H1 (cell line): Measurements from ENCODE around the gene RPS19.

ENCODE experiments used
- BACH1 ChIP-seq: IDR thresholded peaks from 2 replicates; pipeline ENCODE4 v1.6.1; 2012; ENCODE audit warnings: low read length, improper control_type of control experiment
- CBX8 ChIP-seq: fragments of 300-800, 300-1000 bp; sonication (generic); IDR thresholded peaks from 2 replicates; pipeline ENCODE4 v1.7.1; 2016; ENCODE audit warnings: low read depth, low read length, borderline replicate concordance
- CEBPB ChIP-seq: IDR thresholded peaks from 2 replicates; pipeline ENCODE4 v1.6.1; 2012; ENCODE audit warnings: low read depth, low read length
- EGR1 ChIP-seq: IDR thresholded peaks from 2 replicates; pipeline ENCODE4 v1.6.1; 2011; ENCODE audit warnings: low read depth, low read length, borderline replicate concordance
- EP300 ChIP-seq, 2 experiments: IDR thresholded peaks; 1 replicate in 1 of 2; 2 replicates in 1 of 2; pipeline ENCODE4 v1.6.1; 2011 to 2012; ENCODE audit warnings: low read depth in 2 of 2, low read length in 2 of 2, mild to moderate bottlenecking in 2 of 2, borderline replicate concordance in 1 of 2, inconsistent platforms in 1 of 2, moderate library complexity in 1 of 2
- GABPA ChIP-seq: IDR thresholded peaks from 2 replicates; pipeline ENCODE4 v1.6.1; 2011; ENCODE audit warnings: mild to moderate bottlenecking, low read length, moderate library complexity, borderline replicate concordance; ENCODE audit not compliant: insufficient read depth
- JUN ChIP-seq: IDR thresholded peaks from 2 replicates; pipeline ENCODE4 v1.6.1; 2011; ENCODE audit warnings: low read depth, mild to moderate bottlenecking, improper control_type of control experiment, low read length
- POLR2A ChIP-seq, 2 experiments: IDR thresholded peaks; 1 replicate in 1 of 2; 2 replicates in 1 of 2; pipeline ENCODE4 v1.6.1; 2011; ENCODE audit warnings: low read depth in 2 of 2, low read length in 2 of 2, mild to moderate bottlenecking in 2 of 2; ENCODE audit errors: control extremely low read depth in 1 of 2
- RAD21 ChIP-seq, 2 experiments: IDR thresholded peaks in 1 of 2; conservative IDR thresholded peaks in 1 of 2; 2 replicates each; pipeline ENCODE4 v1.6.1; 2011; ENCODE audit warnings: low read depth in 2 of 2, low read length in 2 of 2, improper control_type of control experiment in 1 of 2, inconsistent platforms in 1 of 2, mild to moderate bottlenecking in 1 of 2, moderate library complexity in 1 of 2
- TAF1 ChIP-seq: IDR thresholded peaks from 2 replicates; pipeline ENCODE4 v1.6.1; 2011; ENCODE audit warnings: mild to moderate bottlenecking, low read depth, low read length
- TAF7 ChIP-seq: optimal IDR thresholded peaks from 2 replicates; pipeline ENCODE3; 2011; ENCODE audit warnings: low read depth, mild to moderate bottlenecking, inconsistent platforms, low read length, moderate library complexity, borderline replicate concordance
- TF ChIP-seq, protein P1 (sequence below), 3 experiments: IDR thresholded peaks; 1 replicate in 2 of 3; 2 replicates in 1 of 3; pipeline versions ENCODE4 v1.5.1 to v1.6.1; 2011; ENCODE audit warnings: low read length in 3 of 3, mild to moderate bottlenecking in 3 of 3, inconsistent platforms in 2 of 3, low read depth in 1 of 3, moderate library complexity in 1 of 3; ENCODE audit not compliant: insufficient read depth in 1 of 3; ENCODE audit errors: control extremely low read depth in 1 of 3
- TF ChIP-seq, protein P2 (sequence below): IDR thresholded peaks from 2 replicates; pipeline ENCODE4 v1.6.1; 2011; ENCODE audit warnings: low read length, improper control_type of control experiment
- TF ChIP-seq, protein P3 (sequence below): IDR thresholded peaks from 2 replicates; pipeline ENCODE4 v1.6.1; 2012; ENCODE audit warnings: inconsistent platforms

DNA sequence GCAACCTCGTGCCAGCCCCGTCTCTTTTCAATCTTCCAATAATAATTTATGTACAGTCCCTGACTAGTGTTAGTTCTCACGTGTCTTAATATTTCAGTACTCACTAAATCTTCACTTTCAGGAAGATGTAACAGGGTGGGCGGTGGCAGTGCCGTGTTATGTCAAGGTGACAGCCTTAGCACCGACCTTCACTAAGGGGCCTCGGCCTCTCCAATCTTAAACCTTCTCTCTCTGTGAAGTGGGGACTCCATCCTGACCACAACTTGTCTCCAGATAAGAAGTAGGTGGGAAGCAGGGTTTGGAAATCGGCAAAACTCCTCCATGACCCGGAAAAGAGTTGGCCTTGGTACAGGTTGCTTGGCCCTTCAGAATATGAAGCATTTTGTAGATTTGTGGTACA lies 1.8 kb downstream of the RPS19 start:
- TF ChIP-seq, protein P1, sequence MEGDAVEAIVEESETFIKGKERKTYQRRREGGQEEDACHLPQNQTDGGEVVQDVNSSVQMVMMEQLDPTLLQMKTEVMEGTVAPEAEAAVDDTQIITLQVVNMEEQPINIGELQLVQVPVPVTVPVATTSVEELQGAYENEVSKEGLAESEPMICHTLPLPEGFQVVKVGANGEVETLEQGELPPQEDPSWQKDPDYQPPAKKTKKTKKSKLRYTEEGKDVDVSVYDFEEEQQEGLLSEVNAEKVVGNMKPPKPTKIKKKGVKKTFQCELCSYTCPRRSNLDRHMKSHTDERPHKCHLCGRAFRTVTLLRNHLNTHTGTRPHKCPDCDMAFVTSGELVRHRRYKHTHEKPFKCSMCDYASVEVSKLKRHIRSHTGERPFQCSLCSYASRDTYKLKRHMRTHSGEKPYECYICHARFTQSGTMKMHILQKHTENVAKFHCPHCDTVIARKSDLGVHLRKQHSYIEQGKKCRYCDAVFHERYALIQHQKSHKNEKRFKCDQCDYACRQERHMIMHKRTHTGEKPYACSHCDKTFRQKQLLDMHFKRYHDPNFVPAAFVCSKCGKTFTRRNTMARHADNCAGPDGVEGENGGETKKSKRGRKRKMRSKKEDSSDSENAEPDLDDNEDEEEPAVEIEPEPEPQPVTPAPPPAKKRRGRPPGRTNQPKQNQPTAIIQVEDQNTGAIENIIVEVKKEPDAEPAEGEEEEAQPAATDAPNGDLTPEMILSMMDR (IDR thresholded peaks at IDR 0.05; ENCODE audit: control extremely low read depth in 1 of 3, insufficient read depth in 1 of 3, low read depth in 1 of 3, low read length in 3 of 3), result no peak
- TF ChIP-seq POLR2A (IDR thresholded peaks at IDR 0.05; ENCODE audit: control extremely low read depth in 1 of 2, low read depth in 2 of 2, low read length in 2 of 2), result no peak; a peak in 1 of 3 replicates
- no peak for TF ChIP-seq GABPA
- TF ChIP-seq TAF1, result no peak
- TF ChIP-seq JUN, result no peak
- TF ChIP-seq EP300 (IDR thresholded peaks at IDR 0.05; ENCODE audit: borderline replicate concordance in 1 of 2, low read depth in 2 of 2, low read length in 2 of 2), result no peak
- TF ChIP-seq, protein P2, sequence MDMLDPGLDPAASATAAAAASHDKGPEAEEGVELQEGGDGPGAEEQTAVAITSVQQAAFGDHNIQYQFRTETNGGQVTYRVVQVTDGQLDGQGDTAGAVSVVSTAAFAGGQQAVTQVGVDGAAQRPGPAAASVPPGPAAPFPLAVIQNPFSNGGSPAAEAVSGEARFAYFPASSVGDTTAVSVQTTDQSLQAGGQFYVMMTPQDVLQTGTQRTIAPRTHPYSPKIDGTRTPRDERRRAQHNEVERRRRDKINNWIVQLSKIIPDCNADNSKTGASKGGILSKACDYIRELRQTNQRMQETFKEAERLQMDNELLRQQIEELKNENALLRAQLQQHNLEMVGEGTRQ, result no peak
- TF ChIP-seq CBX8, result no peak
- TF ChIP-seq BACH1, result no peak
- TF ChIP-seq CEBPB, result no peak
- no peak for TF ChIP-seq EGR1
- TF ChIP-seq RAD21 (IDR thresholded peaks at IDR 0.05 in 1 of 2, conservative IDR thresholded peaks at IDR 0.05 in 1 of 2; ENCODE audit: low read depth in 2 of 2, low read length in 2 of 2), result no peak
- TF ChIP-seq, protein P3, sequence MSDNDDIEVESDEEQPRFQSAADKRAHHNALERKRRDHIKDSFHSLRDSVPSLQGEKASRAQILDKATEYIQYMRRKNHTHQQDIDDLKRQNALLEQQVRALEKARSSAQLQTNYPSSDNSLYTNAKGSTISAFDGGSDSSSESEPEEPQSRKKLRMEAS, result no peak
- no peak for TF ChIP-seq TAF7
